HG03457 (cell line): ENCODE results near the gene TMEM141.
"Not testable (repeated sequence)": the region's sequence is repeated elsewhere in the genome, so short reads cannot be mapped to it uniquely, and the experiment has no call there.

Experiments used
- ATAC-seq: cut with Tn5 transposase; IDR thresholded peaks from one replicate; pipeline ENCODE4 v1.9.1; 2021; ENCODE audit warnings: moderate number of reproducible peaks; ENCODE audit not compliant: unreplicated experiment

TMEM141 gene

DNA sequence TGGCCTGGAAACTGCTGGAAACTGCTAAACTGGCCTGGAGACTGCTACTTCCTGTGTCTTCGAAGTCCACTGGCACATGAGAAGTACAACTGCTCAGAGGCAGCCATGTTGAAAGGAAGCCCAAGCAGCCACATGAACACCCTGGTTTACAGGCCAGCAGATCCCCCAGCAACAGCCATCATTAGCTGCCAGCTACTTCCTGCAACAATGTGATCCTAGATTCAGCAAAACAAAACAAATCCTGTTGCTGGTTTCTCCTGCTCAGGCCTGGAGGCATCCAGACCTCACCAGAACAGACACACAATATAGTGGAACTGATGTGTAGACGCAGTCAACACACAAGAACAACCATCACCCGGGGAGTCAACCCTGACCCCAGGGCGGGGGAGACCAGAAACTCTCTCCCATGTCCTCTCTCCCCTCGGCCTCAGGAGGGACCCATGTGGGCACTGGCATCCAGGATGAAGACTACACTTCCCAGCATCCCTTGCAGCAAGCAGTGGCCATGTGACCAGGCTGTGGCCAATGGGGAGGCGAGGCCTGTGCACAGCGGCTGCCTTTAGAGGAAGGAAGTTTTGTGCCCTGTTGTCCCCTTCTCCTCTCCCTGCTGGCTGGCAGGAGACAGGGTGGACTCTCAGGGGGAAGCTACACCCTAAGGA lies 17.6 kb upstream of the TMEM141 start:
- no peak for ATAC-seq

- ATAC-seq = no peak
Measured at GRCh38 chr9:136774416-136775045, 16.6 kb upstream of the TMEM141 start.

GRCh38 chr9:136775191-136775590 lies 16.0 kb upstream of the TMEM141 start:
- no peak for ATAC-seq

- no peak for ATAC-seq
Measured at GRCh38 chr9:136776947-136777346, 14.2 kb upstream of the TMEM141 start.

DNA sequence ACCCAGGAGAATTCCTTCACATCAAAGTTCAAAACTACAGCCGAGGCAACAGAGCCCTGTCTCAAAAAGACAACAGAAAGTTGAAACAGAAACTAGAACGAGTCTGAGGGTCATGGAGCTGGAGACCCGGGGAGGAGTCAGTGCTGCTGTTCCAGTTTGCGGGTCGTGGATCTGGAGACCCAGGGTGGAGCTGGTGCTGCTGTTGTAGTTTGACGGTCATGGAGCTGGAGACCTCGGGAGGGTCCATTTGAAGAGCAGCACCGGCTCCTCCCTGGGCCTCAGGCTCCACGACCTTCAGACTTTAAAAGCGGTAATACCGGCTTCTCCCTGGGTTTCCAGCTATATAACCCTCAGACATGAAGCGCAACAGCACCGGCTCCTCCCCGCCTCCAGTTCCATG lies 13.8 kb upstream of the TMEM141 start:
- ATAC-seq = no peak

GRCh38 chr9:136779808-136780207 lies 11.3 kb upstream of the TMEM141 start:
- no peak for ATAC-seq

GRCh38 chr9:136782452-136782851 lies 8.7 kb upstream of the TMEM141 start:
- no peak for ATAC-seq

- no peak for ATAC-seq
Measured at GRCh38 chr9:136784249-136784996, 6.7 kb upstream of the TMEM141 start.

GRCh38 chr9:136784997-136785361 lies 6.2 kb upstream of the TMEM141 start:
- no peak for ATAC-seq

- ATAC-seq = not testable (repeated sequence)
Measured at GRCh38 chr9:136785565-136786355, 5.4 kb upstream of the TMEM141 start.

DNA sequence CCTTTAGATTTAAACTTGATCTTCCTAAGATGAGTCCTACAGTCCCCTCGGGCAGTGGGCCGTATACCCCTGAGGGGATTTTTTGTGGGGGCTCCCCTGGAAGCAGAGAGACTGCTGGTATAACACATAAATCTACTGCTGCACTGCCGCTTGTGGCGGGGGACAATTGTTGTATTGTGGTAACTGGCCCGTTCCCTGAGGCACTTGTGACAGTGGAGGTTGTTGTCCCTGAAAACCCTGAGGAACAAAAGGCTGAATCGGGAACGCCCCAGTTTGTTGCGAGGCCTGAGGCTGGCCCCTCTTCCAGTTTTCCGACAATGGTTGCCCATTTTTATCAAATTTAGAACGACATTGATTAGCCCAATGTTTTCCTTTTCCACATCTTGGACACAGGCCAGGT lies 4.7 kb upstream of the TMEM141 start:
- no peak for ATAC-seq

DNA sequence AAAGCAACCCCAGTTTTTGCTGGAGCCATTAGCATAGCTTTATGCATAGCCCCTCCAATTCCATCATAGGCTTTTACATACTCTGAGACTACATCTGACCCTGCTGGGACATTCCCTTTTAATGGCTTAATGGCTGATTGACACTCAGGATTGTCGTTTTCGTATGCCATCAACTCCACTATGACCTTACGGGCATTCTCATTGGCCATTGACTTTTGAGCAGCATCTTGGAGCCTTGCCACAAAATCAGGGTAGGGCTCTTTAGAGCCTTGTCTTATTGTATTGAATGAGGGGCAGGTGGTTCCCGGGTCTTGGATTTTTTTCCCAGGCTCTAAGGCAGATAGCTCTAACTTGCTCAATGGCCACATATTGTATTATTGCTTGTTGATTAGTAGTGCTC lies 4.2 kb upstream of the TMEM141 start:
- ATAC-seq = not testable (repeated sequence)

- ATAC-seq = no peak
Measured at GRCh38 chr9:136787690-136788400, 3.3 kb upstream of the TMEM141 start.

DNA sequence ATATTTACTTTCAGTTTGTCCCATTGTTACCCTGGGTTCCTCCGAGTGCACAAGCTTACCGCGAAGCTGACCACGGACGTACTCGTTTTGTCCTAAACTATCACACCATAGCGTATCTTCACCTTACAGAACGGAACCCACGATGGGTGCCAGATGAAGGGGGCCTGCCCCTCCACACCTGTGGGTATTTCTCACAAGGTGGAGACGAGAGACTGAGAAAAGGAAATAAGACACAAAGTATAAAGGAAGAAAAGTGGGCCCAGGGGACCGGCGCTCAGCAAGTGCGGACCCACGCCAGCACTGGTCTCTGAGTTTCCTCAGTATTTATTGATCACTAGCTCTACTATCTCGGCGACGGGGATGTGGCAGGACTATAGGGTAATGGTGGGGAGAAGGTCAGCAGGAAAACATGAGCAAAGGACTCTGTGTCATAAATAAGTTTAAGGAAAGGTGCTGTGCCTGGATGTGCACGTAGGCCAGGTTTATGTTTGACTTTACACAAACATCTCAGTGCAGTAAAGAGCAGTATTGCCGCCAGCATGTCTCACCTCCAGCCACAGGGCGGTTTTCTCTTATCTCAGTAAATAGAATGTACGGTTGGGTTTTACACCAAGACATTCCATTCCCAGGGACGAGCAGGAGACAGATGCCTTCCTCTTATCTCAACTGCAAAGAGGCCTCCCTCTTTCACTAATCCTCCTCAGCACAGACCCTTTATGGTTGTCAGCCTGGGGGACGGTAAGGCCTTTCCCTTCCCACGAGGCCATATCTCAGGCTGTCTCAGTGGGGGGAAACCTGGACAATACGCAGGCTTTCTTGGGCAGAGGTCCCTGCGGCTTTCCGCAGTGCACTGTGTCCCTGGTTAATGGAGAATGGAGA lies 2.3 kb upstream of the TMEM141 start:
- not testable (repeated sequence) for ATAC-seq

GRCh38 chr9:136789523-136789937 lies 1.6 kb upstream of the TMEM141 start:
- ATAC-seq = no peak

GRCh38 chr9:136791516-136792276 lies 552 bp downstream of the TMEM141 start:
- ATAC-seq = no peak

- no peak for ATAC-seq
Measured at GRCh38 chr9:136792321-136793085, 1.4 kb downstream of the TMEM141 start.
